Ishikawa (cell line): ENCODE results near the gene NCOA6.

Experiments
- CEBPB ChIP-seq: IDR thresholded peaks from 2 replicates; pipeline ENCODE4 v1.6.1; 2012
- CREB1 ChIP-seq: IDR thresholded peaks from 2 replicates; pipeline ENCODE4 v1.6.1; 2012; ENCODE audit warnings: low read depth
- EGR1 ChIP-seq: IDR thresholded peaks from 2 replicates; pipeline ENCODE4 v1.6.1; 2012
- EP300 ChIP-seq: IDR thresholded peaks from 2 replicates; pipeline ENCODE4 v1.6.1; 2012; ENCODE audit warnings: borderline replicate concordance
- FOXM1 ChIP-seq: IDR thresholded peaks from 2 replicates; pipeline ENCODE4 v1.6.1; 2012; ENCODE audit warnings: low read depth, borderline replicate concordance
- NFIC ChIP-seq: IDR thresholded peaks from 2 replicates; pipeline ENCODE4 v1.6.1; 2012
- RAD21 ChIP-seq: IDR thresholded peaks from 2 replicates; pipeline ENCODE4 v1.6.1; 2012; ENCODE audit warnings: low read depth
- TAF1 ChIP-seq: IDR thresholded peaks from 2 replicates; pipeline ENCODE4 v1.6.1; 2012; ENCODE audit warnings: low read depth, mild to moderate bottlenecking
- TCF12 ChIP-seq: IDR thresholded peaks from 2 replicates; pipeline ENCODE4 v1.6.1; 2012; ENCODE audit warnings: low read depth
- TEAD4 ChIP-seq: IDR thresholded peaks from 2 replicates; pipeline ENCODE4 v1.6.1; 2012
- YY1 ChIP-seq: IDR thresholded peaks from 2 replicates; pipeline ENCODE4 v1.6.1; 2012; ENCODE audit warnings: low read depth
- ZBTB7A ChIP-seq: IDR thresholded peaks from 2 replicates; pipeline ENCODE4 v1.6.1; 2012; ENCODE audit warnings: low read depth
- TF ChIP-seq, protein P1 (sequence below): IDR thresholded peaks from 2 replicates; pipeline ENCODE4 v1.6.1; 2012; ENCODE audit warnings: low read depth, mild to moderate bottlenecking
- TF ChIP-seq, protein P2 (sequence below): IDR thresholded peaks from 2 replicates; pipeline ENCODE4 v1.6.1; 2012
- TF ChIP-seq, protein P3 (sequence below): IDR thresholded peaks from 2 replicates; pipeline ENCODE4 v1.6.1; 2012

Gene NCOA6

GRCh38 chr20:34706912-34707784 lies 118.3 kb downstream of the NCOA6 start:
- TF ChIP-seq TEAD4, result no peak
- TF ChIP-seq, protein P1, sequence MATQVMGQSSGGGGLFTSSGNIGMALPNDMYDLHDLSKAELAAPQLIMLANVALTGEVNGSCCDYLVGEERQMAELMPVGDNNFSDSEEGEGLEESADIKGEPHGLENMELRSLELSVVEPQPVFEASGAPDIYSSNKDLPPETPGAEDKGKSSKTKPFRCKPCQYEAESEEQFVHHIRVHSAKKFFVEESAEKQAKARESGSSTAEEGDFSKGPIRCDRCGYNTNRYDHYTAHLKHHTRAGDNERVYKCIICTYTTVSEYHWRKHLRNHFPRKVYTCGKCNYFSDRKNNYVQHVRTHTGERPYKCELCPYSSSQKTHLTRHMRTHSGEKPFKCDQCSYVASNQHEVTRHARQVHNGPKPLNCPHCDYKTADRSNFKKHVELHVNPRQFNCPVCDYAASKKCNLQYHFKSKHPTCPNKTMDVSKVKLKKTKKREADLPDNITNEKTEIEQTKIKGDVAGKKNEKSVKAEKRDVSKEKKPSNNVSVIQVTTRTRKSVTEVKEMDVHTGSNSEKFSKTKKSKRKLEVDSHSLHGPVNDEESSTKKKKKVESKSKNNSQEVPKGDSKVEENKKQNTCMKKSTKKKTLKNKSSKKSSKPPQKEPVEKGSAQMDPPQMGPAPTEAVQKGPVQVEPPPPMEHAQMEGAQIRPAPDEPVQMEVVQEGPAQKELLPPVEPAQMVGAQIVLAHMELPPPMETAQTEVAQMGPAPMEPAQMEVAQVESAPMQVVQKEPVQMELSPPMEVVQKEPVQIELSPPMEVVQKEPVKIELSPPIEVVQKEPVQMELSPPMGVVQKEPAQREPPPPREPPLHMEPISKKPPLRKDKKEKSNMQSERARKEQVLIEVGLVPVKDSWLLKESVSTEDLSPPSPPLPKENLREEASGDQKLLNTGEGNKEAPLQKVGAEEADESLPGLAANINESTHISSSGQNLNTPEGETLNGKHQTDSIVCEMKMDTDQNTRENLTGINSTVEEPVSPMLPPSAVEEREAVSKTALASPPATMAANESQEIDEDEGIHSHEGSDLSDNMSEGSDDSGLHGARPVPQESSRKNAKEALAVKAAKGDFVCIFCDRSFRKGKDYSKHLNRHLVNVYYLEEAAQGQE, result no peak
- TF ChIP-seq EP300, result no peak
- TF ChIP-seq, protein P2, sequence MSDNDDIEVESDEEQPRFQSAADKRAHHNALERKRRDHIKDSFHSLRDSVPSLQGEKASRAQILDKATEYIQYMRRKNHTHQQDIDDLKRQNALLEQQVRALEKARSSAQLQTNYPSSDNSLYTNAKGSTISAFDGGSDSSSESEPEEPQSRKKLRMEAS, result no peak
- TF ChIP-seq CEBPB, result no peak
- no peak for TF ChIP-seq FOXM1
- no peak for TF ChIP-seq TCF12
- no peak for TF ChIP-seq CREB1

GRCh38 chr20:34706302-34706875 lies 119.1 kb downstream of the NCOA6 start:
- no peak for TF ChIP-seq FOXM1

DNA sequence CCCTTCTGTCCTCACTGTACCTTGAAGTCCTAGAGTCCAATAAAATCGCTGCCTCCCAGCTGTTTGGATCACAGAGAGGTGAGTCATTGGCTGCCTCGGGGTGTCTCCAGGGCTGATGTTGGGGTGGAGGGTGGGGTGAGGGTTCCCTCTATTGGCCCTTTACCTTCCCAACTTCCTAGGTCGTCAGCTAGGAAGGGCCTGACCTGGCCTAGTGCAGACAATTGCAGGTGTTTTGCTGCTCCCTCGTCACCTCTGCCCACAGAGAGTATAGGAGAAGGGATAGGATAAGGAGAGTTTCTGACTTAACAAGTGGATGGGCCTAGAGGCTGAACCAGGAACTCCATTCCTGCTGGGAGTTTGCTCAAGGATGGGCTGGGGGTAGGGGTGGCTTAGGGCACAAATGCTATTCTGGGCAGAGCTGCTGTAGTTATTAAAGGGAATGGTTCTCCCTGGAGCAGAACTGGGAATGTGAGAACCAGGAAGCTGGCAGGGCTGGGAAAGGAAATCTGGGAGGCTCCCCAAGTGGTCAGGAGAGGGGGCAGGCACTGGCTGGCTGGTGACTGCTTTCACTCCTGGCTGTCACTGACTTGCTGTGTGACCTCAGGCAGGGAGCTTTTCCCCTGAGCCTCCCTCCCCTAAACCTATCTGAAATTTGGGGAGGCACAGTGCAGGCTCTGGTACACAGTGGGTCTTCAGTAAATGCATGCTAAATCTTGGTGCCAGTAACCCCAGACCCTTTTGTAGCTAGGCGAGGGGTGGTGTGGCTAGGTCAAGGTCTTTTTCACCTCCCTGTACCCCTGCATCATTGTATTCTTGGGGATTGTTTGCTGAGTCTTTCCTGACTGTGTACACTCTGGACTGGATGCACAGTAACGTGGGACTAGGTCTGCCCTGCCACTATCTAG lies 119.8 kb downstream of the NCOA6 start:
- TF ChIP-seq RAD21 (peak; percentile 32; the same call in 1 of the 2 replicates), EGR1 (no peak)

DNA sequence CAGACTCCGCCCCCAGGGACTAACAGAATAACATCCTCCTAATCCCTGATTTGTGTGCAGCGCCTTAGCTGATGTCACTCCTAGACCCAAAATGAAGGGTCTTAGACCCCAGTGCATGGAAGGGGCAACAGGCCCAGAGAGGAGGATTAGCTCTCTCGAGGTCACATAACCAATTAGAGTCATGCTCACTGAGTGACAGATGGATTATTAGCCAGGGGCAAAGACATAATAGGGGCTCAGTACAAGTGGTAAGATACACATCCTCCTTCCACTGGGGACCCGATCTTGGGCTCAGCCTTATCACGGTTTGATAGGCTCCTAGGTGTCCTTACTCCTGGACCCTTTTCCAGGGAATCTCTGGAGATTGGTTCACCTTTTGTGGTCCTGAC lies 120.4 kb downstream of the NCOA6 start:
- TF ChIP-seq RAD21 (no peak), TCF12 (no peak), CEBPB (no peak)

GRCh38 chr20:34704177-34705007 lies 121.1 kb downstream of the NCOA6 start, which contains the start of gene TP53INP2:
TSS of gene TP53INP2 (plus strand) at chr20:34704344. CDS start at chr20:34708740, 4,396 bp downstream.
- TF ChIP-seq, protein P2, result 0 out of 2 replicates have a peak, but pooled peaks have one; percentile 8
- TF ChIP-seq YY1, result no peak
- TF ChIP-seq ZBTB7A, result peak; percentile 63; the same call in 1 of the 2 replicates
- peak; percentile 86 for TF ChIP-seq CREB1

GRCh38 chr20:34703424-34704176 lies 121.9 kb downstream of the NCOA6 start:
- TF ChIP-seq CEBPB, result no peak
- no peak for TF ChIP-seq EGR1
- no peak for TF ChIP-seq TCF12

DNA sequence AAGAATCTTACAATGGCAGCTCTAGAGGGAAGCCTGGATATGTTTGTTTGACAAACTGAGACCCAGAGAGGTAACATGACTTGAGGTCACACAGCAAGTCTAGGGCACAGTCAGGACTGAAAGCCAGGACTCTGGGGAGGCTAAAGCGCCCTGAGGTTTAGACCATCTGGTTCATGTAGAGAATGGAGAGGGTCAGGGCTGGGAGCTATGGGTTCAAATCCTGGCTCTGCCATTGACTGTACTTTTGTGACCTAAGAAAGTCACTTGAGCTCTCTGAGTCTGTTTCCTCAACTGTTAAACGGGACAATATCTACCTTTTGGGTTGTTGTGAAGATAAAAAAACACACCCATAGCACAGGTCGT lies 122.4 kb downstream of the NCOA6 start:
- no peak for TF ChIP-seq EGR1
- no peak for TF ChIP-seq RAD21

DNA sequence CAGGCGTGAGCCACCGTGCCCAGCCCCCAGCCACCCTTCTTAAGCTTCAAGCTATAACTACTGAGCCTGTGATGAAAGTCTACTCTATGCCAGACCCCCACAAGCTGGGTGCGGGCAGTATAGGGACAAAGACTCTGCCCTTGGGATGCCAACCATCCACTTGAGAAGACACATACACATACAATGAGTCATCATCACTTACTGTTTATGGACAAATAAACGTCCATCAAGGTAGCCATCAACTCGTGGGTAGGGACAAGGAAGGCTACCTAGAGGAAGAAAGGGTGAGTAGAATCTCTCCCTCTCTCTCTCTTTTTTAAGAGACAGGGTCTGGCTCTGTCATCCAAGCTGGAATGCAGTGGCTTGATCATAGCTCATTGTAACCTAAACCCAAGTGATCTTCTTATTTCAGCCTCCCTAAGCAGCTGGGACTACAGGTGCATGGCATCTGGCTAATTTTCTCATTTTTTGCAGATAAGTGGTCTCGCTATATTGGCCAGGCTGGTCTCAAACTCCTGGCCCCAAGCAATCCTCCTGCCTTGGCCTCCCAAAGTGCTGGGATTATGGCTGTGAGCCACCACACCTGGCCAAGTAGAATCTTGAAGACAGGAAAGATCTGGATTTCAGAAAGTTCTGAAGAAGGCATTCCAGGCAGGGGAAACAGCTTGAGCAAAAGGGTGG lies 123.9 kb downstream of the NCOA6 start:
- TF ChIP-seq, protein P3, sequence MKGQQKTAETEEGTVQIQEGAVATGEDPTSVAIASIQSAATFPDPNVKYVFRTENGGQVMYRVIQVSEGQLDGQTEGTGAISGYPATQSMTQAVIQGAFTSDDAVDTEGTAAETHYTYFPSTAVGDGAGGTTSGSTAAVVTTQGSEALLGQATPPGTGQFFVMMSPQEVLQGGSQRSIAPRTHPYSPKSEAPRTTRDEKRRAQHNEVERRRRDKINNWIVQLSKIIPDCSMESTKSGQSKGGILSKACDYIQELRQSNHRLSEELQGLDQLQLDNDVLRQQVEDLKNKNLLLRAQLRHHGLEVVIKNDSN, result no peak
- no peak for TF ChIP-seq RAD21
- no peak for TF ChIP-seq TAF1
- TF ChIP-seq, protein P1, result no peak
- TF ChIP-seq EGR1, result no peak
- TF ChIP-seq, protein P2, result no peak
- TF ChIP-seq CEBPB, result no peak
- TF ChIP-seq YY1, result no peak
- no peak for TF ChIP-seq EP300
- no peak for TF ChIP-seq NFIC
